ENCODE results near the gene PLSCR4.
"Not testable (repeated sequence)": the region's sequence is repeated elsewhere in the genome, so short reads cannot be mapped to it uniquely, and the experiment has no call there.

Gene PLSCR4

GRCh38 chr3:146249921-146250320, 984 bp downstream of the PLSCR4 start:
- in situ Hi-C loops (cut with HindIII; ENCODE audit: low sequenced_read_pairs): no loop called here

GRCh38 chr3:146247911-146248310, 3.0 kb downstream of the PLSCR4 start:
- in situ Hi-C loops (cut with HindIII; ENCODE audit: low sequenced_read_pairs): no loop called here

GRCh38 chr3:146246526-146246925, 4.4 kb downstream of the PLSCR4 start:
- in situ Hi-C loops (cut with HindIII; ENCODE audit: low sequenced_read_pairs): no loop called here

- in situ Hi-C loops (cut with HindIII; ENCODE audit: low sequenced_read_pairs): no loop called here
Measured at GRCh38 chr3:146243559-146243958, 7.3 kb downstream of the PLSCR4 start.

- in situ Hi-C loops (cut with HindIII; ENCODE audit: low sequenced_read_pairs): no loop called here
Measured at GRCh38 chr3:146241523-146242240, 9.2 kb downstream of the PLSCR4 start.

- in situ Hi-C loops (cut with HindIII; ENCODE audit: low sequenced_read_pairs): no loop called here
Measured at GRCh38 chr3:146233487-146233886, 17.4 kb downstream of the PLSCR4 start.

- in situ Hi-C loops (cut with HindIII; ENCODE audit: low sequenced_read_pairs): no loop called here
Measured at GRCh38 chr3:146227486-146227885, 23.4 kb downstream of the PLSCR4 start.

- in situ Hi-C loops (cut with HindIII; ENCODE audit: low sequenced_read_pairs): no loop called here
Measured at GRCh38 chr3:146226881-146227280, 24.0 kb downstream of the PLSCR4 start.

- in situ Hi-C loops (cut with HindIII; ENCODE audit: low sequenced_read_pairs): not testable (repeated sequence)
Measured at GRCh38 chr3:146225458-146225857, 25.4 kb downstream of the PLSCR4 start.

GRCh38 chr3:146223401-146224373, 27.2 kb downstream of the PLSCR4 start:
- in situ Hi-C loops (cut with HindIII; ENCODE audit: low sequenced_read_pairs): no loop called here

- in situ Hi-C loops (cut with HindIII; ENCODE audit: low sequenced_read_pairs): no loop called here
Measured at GRCh38 chr3:146222204-146223046, 28.5 kb downstream of the PLSCR4 start.

- in situ Hi-C loops (cut with HindIII; ENCODE audit: low sequenced_read_pairs): no loop called here
Measured at GRCh38 chr3:146221276-146221675, 29.6 kb downstream of the PLSCR4 start.

GRCh38 chr3:146218880-146219866, 31.7 kb downstream of the PLSCR4 start:
- in situ Hi-C loops (cut with HindIII; ENCODE audit: low sequenced_read_pairs): no loop called here

- in situ Hi-C loops (cut with HindIII; ENCODE audit: low sequenced_read_pairs): no loop called here
Measured at GRCh38 chr3:146217324-146217723, 33.6 kb downstream of the PLSCR4 start.

- in situ Hi-C loops (cut with HindIII; ENCODE audit: low sequenced_read_pairs): no loop called here
Measured at GRCh38 chr3:146214493-146214892, 36.4 kb downstream of the PLSCR4 start.

GRCh38 chr3:146209371-146209770, 41.5 kb downstream of the PLSCR4 start:
- in situ Hi-C loops (cut with HindIII; ENCODE audit: low sequenced_read_pairs): no loop called here

GRCh38 chr3:146203776-146204175, 47.1 kb downstream of the PLSCR4 start:
- in situ Hi-C loops (cut with HindIII; ENCODE audit: low sequenced_read_pairs): no loop called here

- in situ Hi-C loops (cut with HindIII; ENCODE audit: low sequenced_read_pairs): no loop called here
Measured at GRCh38 chr3:146200461-146201220, 50.3 kb downstream of the PLSCR4 start.

GRCh38 chr3:146199762-146200161, 51.1 kb downstream of the PLSCR4 start:
- in situ Hi-C loops (cut with HindIII; ENCODE audit: low sequenced_read_pairs): loop anchor here (25.0 kb wide), 1 partner anchor 412 kb away; no protein-coding TSS in a partner anchor

All from endothelial cell of hepatic sinusoid (primary cell).